LNCaP clone FGC (cell line): Measurements from ENCODE around the gene TMEM44.
"Not testable (repeated sequence)": the region's sequence is repeated elsewhere in the genome, so short reads cannot be mapped to it uniquely, and the experiment has no call there.

ENCODE experiments used
- DNase-seq: peaks from one replicate; pipeline ENCODE4 v3.0.0-alpha.2; 2011; ENCODE audit warnings: low read depth
- H3K4me3 ChIP-seq: 2 replicates; pipeline ENCODE4 v1.5.1; 2011; ENCODE audit warnings: mild to moderate bottlenecking, low read depth, low read length, control low read depth
- TF ChIP-seq, protein P1 (sequence below): IDR thresholded peaks from 2 replicates; pipeline ENCODE4 v1.5.1; 2012; ENCODE audit warnings: mild to moderate bottlenecking; ENCODE audit not compliant: control insufficient read depth, insufficient read depth; ENCODE audit errors: extremely low read depth

Gene TMEM44

DNA sequence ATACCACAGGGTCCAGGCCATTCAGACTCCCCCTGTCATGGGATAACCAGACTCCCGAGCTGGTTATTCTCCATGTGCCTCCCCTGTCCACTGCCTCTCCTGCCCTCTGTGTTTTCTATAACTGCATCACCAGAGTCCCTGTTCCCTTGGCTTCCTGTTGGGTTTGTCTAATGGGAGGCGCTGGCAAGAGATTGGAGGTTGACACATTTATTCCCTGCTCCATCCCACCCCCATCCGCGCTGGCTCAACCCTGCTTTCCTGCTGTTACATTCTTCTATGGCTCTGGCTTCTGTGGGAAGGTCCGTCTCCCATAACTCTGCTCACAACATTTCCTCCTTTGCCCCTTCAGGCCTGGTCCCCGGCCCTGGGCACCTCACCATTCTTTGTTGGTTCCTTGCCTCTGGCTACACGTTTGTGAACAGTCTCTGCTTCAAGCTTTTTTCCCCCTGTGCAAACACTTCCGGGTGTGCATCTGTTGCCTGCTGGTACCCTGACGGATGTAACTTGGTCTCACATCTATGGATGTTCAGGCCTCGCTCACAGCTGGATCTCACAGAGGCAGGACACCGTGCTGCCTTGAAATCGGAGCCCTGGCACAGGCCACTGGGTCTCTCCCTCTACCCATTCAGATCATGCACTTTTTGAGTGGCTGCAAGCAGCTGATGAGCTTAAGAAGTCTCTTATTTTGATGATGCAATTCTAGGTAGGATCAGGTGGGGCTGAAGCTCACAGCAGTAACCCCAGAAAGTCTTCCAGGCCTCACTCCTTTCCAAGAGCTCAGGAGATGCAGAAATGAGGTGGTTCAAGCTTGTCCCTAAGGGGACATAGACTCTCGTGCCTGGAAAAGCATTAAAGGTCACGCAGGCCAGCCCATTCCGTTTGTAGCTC lies 77.8 kb downstream of the TMEM44 start:
- TF ChIP-seq, protein P1, sequence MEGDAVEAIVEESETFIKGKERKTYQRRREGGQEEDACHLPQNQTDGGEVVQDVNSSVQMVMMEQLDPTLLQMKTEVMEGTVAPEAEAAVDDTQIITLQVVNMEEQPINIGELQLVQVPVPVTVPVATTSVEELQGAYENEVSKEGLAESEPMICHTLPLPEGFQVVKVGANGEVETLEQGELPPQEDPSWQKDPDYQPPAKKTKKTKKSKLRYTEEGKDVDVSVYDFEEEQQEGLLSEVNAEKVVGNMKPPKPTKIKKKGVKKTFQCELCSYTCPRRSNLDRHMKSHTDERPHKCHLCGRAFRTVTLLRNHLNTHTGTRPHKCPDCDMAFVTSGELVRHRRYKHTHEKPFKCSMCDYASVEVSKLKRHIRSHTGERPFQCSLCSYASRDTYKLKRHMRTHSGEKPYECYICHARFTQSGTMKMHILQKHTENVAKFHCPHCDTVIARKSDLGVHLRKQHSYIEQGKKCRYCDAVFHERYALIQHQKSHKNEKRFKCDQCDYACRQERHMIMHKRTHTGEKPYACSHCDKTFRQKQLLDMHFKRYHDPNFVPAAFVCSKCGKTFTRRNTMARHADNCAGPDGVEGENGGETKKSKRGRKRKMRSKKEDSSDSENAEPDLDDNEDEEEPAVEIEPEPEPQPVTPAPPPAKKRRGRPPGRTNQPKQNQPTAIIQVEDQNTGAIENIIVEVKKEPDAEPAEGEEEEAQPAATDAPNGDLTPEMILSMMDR, result no peak
- no peak for DNase-seq
- H3K4me3 ChIP-seq, result no peak overlapping the region

DNA sequence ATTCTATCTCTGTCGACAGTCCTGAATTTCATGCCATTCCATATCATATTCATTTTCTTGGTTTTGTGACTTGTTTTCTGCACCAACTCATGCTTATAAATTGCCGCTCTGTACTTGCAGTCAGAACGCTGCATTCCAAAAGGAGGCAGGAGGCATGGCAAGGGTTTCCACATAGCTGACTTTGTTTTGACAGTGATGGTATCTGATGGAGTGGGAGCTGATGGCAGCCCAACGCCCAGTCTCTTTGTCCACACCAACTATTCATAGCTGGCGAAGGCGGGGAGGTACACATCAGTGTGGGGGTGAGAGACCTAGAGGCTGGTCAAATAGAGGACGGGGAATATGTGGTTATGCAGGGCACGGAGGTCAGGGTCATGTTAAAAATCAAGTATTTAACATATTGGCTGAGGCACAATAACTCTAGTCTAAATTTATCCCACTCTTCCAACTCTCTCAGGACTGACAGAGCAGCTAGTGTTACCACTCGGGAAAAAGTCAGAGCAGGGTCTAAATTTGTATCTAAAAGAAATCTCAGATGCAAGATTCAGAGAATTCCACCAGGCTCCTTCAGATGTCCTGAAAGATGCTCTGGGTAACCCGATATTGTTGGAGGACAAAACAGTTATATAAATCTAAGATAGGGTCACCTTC lies 78.6 kb downstream of the TMEM44 start:
- TF ChIP-seq, protein P1, result no peak
- no peak overlapping the region for H3K4me3 ChIP-seq
- no peak for DNase-seq

DNA sequence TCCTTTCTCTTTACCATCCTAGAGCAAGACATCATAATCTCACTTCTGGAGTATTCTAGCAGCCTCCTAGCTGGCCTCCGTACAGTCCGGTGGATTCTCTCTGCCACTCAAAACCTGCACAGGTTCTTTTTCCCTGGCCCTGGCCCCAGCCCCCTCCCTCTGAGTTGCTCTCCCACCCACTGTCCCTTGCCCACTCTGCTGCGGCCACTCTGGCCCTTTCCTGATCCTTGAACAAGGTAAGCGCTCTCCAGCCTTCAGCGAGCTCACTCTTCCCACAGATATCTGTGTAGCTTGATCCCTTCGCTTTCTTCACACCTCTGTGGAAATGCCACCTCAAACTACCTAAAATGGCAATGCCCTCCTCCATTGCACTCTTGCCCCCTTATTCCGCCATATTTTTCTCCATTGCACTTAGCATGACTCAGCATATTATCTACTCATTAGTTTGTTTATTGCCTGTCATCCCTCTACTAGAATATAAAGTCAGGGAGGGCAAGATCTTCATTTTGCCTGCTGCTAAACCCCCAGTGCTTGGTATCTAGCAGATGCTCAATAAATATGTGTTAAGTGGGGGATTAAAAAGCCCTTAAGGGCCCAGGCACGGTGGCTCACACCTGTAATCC lies 80.8 kb downstream of the TMEM44 start:
- no peak for DNase-seq
- TF ChIP-seq, protein P1, result no peak
- no peak overlapping the region for H3K4me3 ChIP-seq

DNA sequence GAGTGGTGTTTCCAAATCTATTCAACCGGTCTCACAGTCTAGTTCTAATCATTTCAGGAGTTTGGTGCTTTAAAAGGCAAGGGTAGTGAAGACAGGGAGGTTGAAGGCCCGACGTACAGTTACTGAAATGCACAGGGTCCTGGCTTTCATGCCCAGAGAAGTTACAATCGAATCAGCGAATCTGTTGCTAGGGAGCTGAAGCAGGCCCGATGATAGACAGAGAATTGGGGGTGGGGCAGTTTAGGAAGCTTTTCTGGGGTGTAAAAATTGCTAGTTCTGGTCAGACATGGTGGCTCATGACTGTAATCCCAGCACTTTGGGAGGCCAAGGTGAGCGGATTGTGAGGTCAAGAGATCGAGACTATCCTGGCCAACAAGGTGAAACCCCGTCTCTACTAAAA lies 83.4 kb downstream of the TMEM44 start:
- DNase-seq, result no peak
- TF ChIP-seq, protein P1, result no peak

DNA sequence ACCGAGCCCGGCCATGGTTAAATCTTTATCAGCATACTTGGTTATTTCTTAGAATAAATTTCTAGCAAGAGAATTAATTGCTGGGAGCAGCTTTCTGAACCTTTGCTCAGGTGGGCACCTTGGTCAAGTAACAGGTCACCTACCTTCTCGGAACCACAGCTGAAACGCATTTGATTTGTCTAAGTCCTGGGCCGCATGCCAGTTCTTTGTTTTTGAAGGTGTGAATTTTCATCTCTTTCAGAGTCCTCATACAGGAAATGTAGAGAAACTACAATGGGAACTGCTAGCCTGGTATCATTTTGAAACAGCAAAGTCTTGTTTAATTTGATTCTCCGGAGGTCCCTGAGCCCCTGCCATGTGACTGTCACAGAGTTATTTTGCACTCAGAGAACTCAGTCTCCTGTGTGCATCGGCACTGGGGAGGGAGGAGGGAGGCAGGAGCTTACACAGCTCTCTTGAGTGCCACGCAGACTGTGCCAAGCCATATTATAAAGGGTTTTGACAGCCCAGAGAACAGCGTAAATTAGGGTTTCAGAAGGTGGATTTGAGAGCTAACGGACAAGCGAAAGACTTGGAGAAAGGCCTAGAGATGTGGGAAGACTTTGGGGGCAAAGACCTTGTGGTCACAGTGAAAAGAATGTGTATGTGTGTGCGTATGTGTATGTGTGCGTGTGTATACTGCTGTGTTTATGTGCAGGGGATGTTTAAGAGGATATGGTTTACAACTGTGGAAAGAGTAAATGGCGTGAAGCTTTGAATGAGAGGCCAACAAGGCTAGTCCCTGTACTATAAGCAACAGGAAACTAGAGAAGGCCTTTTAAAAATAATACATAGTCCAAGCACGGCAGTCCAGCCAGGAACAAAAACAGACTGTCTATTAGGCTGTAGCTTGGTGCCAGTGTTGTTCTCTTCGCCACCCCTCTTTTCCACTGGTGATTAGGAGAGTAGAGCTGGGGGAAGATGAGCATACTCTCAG lies 84.6 kb downstream of the TMEM44 start:
- TF ChIP-seq, protein P1, result no peak
- H3K4me3 ChIP-seq, result no peak overlapping the region
- DNase-seq, result no peak

More for the DNA sequence above, 83.4 kb downstream of the TMEM44 start:
- no peak overlapping the region for H3K4me3 ChIP-seq

DNA sequence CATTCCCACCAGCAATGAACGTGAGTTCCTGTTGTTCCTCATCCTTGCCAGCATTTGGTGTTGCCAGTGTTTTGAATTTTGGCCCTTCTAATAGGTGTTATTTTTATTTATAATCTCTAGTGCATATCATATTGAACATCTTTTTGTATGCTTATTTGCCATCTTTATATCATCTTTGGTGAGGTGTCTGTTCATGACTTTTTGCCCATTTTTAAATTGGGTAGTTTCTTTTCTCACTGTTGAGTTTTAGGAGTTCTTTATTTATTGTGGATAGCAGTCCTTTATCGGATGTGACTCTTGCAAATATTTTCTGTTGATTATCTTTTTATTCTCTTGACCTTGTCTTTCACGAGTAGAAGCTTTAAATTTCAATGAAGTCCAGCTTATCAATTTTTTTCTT lies 86.2 kb downstream of the TMEM44 start:
- no peak for DNase-seq
- H3K4me3 ChIP-seq, result no peak overlapping the region

DNA sequence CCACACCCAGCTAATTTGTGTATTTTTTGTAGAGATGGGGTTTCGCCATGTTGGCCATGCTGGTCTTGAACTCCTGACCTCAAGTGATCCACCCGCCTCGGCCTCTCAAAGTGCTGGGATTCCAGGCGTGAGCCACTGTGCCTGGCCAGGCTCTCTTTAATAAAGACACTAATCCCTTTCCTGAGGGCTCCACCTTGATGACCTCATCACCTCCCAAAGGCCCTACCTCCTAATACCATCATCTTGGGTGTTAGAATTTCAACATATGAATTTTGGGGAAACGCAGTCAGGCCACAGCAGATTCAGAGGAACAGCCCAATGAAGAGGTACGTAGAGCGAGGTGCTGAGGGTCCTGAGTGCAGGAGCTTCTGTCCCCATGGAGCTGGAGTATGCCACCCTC lies 87.7 kb downstream of the TMEM44 start:
- not testable (repeated sequence) for DNase-seq, H3K4me3 ChIP-seq

More for the DNA sequence above, 86.2 kb downstream of the TMEM44 start:
- TF ChIP-seq, protein P1, result no peak
